Lung microvascular endothelial cell (primary cell): ENCODE results near the gene SNX33. TPM values are rescaled to one million over a fixed set of nuclear protein-coding genes. Genes with fewer than 3 reads are reported as not detected.
"Not testable (repeated sequence)": the region's sequence is repeated elsewhere in the genome, so short reads cannot be mapped to it uniquely, and the experiment has no call there.

Experiments used
- DNase-seq, 2 donors: peaks; one replicate each; pipeline versions ENCODE4 v3.0.0 to v3.0.0-alpha.2; 2010; ENCODE audit warnings: low read depth in 2 of 2
- total RNA-seq: library from RNA; depleted of rRNA; stranded (reverse); fragments of >200 nt; gene quantifications from 2 replicates; pipeline ENCODE4 v1.2.1, GENCODE V29; 2014

SNX33 gene
- total RNA-seq, 1 donor from 2014 or later: 13.3 TPM

- DNase-seq: no peak
These were observed 12.4 kb downstream of the SNX33 start for GRCh38 chr15:75659928-75660645.

- DNase-seq: peak; percentile 76 to 88
These were observed 13.5 kb downstream of the SNX33 start for GRCh38 chr15:75661100-75661755.

- DNase-seq: no peak
These were observed 14.0 kb downstream of the SNX33 start for GRCh38 chr15:75661756-75662140.

GRCh38 chr15:75662823-75663519, 15.3 kb downstream of the SNX33 start:
- no peak for DNase-seq

GRCh38 chr15:75663931-75664421, 16.3 kb downstream of the SNX33 start:
- DNase-seq: no peak

GRCh38 chr15:75666823-75667501, 19.2 kb downstream of the SNX33 start:
- DNase-seq: peak; percentile 97 to 99

- no peak for DNase-seq
These were observed 21.6 kb downstream of the SNX33 start for GRCh38 chr15:75669191-75669878.

GRCh38 chr15:75669879-75670212, 22.1 kb downstream of the SNX33 start:
- DNase-seq: no peak

GRCh38 chr15:75671730-75672602, 24.3 kb downstream of the SNX33 start:
- no peak for DNase-seq

- peak in 1 of 2 donors; percentile 35 for DNase-seq
These were observed 25.1 kb downstream of the SNX33 start for GRCh38 chr15:75672646-75673425.

- DNase-seq: no peak
These were observed 25.9 kb downstream of the SNX33 start for GRCh38 chr15:75673426-75674235.

- DNase-seq: no peak
These were observed 26.7 kb downstream of the SNX33 start for GRCh38 chr15:75674366-75674765.

GRCh38 chr15:75675579-75676404, 28.1 kb downstream of the SNX33 start:
- DNase-seq: no peak

GRCh38 chr15:75676688-75677464, 29.2 kb downstream of the SNX33 start:
- no peak for DNase-seq

GRCh38 chr15:75677465-75678323, 30.0 kb downstream of the SNX33 start:
- DNase-seq: no peak

GRCh38 chr15:75678324-75678690, 30.6 kb downstream of the SNX33 start:
- DNase-seq: not testable (repeated sequence)
